Erythroblast (primary cell): ENCODE measurements around the gene SUB1.
"Not testable (repeated sequence)": the region's sequence is repeated elsewhere in the genome, so short reads cannot be mapped to it uniquely, and the experiment has no call there.

Experiments used
- DNase-seq, 2 experiments: peaks; one replicate each; lab custom pipeline; 2025; lab: John Stamatoyannopoulos, UW
- GATA1 ChIP-seq: IDR thresholded peaks from 2 replicates; pipeline ENCODE4 v1.6.1; 2011; ENCODE audit warnings: low read depth, mild to moderate bottlenecking, control low read depth, low read length, moderate library complexity
- POLR2A ChIP-seq: IDR thresholded peaks from 2 replicates; pipeline ENCODE4 v1.6.1; 2011; ENCODE audit warnings: mild to moderate bottlenecking, low read length

The SUB1 gene

DNA sequence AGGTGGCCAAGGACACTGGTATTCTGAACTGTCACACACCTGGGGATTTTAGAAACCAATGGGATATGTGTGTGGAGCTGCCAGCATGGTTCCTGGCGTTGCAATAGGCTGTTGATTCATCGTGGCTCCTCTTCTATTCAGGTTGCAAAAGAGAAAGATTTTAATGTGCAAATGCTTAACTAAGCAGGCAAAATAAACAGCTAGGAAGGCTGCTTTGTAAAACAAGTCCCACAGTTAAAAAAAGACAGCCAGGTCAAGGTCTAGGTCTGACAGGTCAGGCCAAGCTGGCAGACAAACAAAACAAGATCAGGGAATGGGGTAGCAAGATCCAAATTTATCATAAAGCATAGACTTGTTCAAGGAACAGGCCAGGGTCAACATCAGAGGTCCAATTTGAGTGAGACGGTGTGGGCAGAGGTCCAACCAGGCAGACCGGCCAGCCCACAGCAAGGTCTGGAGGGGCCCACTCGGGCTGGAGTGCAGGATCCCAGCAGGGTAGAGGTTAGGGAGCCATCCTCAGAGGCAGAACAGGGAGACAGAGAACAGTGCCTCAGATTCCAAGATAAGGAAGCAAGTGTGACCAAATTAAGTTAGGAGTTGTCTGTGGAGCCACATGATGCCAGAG is 45.6 kb downstream of the SUB1 start:
- TF ChIP-seq GATA1: no peak
- no peak for TF ChIP-seq POLR2A
- DNase-seq: no peak

- DNase-seq: not testable (repeated sequence)
Measured at GRCh38 chr5:32633017-32633416, 47.7 kb downstream of the SUB1 start.

DNA sequence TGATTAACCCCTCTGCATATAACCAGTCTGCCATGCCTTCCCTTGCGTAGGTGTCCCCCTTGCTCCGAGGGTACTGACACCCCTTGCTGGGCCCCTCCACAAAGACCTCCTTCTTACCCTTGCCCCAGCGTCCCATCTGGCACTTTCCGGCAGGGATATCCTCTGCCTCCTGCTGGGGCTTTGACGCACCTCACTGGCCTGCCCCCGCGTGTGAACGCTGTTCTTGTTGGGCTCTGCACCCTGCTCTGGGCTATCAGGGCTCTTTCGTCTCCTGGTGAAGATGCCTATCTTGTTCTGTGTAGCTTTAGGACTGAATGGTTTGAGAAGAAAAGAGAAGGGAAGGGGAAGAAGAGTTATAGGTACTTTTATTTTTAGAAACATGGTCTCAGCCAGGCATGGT is 53.0 kb downstream of the SUB1 start:
- DNase-seq: no peak
- TF ChIP-seq GATA1 (no peak), POLR2A (no peak)

DNA sequence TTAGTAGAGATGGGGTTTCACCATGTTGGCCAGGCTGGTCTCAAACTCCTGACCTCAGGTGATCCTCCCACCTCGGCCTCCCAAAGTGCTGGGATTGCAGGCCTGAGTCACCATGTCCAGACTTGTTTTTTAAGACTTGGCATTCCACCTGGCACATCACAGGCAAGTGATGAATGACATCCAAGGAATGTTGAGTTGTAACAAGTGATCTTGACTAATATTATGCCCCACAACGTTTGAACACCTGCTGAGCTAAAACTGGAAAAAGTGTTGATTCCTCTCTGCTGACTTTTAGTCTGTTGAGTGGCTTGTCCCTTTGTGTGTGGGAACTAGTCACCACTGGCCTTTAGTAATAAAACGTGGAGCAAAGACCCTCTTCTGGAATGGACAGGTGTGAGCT is 54.6 kb downstream of the SUB1 start:
- no peak for DNase-seq
- TF ChIP-seq POLR2A: no peak
- TF ChIP-seq GATA1: no peak

- no peak for DNase-seq
- TF ChIP-seq POLR2A (no peak), GATA1 (no peak)
Measured at GRCh38 chr5:32642276-32643002, 57.1 kb downstream of the SUB1 start.

DNA sequence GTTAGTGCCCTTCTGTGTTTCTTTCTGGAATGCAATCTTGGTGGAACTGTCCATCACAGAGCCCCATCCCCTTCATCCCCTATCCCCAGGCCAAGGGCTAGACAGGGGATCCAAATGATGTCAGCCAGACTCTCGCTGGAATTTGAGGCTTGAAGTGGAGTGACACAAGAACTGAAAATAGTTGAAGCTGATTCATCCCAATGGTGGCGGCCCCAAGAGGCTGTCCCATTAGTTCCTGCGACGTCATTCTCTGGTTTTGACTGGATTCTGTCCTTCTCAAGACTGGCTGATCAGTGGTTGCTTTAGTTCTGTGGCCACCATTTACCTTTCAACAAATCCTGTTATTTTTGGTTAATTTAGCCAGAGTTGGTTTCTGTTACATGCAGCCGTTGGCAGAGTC is 59.9 kb downstream of the SUB1 start:
- no peak for DNase-seq
- TF ChIP-seq POLR2A: no peak
- TF ChIP-seq GATA1: no peak

DNA sequence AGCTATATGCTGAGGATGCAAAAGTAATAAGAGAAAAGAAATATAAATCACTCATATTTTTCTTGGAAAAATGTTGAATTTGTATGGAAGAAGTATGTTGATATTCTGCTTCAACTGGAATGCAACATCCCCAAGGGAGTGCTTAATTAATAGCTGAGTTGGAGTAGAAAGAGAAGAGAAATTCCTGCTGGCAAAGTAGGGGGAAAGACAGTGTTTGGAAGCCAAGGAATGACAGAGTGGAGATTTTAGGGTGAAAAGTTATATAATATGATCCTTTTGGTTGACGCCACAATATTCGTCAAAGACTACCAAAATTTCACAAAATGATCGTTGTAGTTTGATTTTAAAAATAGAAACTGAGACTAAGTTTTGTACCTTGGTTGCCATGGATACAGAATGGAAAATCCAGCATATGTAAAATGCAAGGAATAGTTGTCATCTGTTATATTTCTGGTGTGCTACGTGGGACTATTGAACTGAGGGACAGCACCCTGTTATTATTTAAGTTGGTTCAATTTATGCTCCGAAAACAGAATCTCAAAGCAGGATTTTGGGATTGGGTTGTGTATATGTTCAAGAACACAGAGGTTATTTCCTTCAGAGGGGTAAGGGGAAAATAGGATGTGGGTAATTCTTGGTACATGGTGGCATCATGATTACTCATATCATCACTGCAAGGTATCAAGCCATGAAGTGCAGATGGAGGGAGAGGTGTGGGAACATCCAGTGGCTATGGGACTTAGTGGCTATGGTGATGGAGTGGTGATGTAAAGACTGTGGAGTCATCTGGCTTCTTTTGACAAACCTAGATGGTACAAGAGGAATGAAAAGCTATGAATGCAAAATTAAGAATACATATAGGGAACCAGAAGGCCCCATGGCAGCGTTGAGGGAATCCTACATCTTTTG is 61.0 kb downstream of the SUB1 start:
- TF ChIP-seq GATA1 (no peak), POLR2A (no peak)
- no peak for DNase-seq

DNA sequence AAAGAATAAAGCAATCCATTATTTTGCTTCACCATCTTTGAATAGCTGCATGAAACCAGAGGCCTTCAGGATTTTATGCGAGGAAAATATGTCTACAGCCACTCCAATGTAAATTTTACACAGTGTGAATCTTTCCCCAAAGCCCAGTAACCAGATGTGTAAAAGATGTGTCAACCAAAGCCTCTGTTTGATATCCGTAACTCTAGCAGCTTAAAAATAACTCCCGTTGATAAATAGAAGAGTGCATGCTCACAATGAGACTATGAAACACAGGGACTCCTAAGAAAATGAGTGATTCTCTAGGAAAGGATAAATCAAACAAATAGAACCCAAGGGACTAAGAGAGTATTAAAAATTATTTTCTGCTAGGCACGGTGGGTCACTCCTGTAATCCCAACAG is 65.7 kb downstream of the SUB1 start:
- DNase-seq: no peak
- TF ChIP-seq GATA1: no peak
- no peak for TF ChIP-seq POLR2A

DNA sequence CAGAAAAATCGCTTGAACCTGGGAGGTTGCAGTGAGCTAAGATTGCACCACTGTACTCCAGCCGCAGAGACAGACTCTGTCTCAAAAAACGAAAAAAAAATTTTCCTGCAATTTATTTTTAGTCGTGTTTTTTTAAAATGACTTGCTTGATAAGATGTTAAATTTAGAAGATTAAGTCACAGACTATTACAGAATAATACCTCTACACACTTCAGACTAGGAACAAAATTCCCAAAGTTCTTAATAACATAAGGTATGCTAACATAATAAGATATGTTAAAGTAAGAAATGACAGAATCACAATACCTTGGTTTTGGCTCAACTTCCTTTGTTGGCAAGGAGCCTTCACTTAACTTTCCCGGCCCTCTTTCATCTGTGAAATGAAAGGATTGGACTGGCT is 66.3 kb downstream of the SUB1 start:
- TF ChIP-seq POLR2A (no peak), GATA1 (no peak)
- DNase-seq: no peak
